Measurements from ENCODE around the gene PTBP1.

DNA sequence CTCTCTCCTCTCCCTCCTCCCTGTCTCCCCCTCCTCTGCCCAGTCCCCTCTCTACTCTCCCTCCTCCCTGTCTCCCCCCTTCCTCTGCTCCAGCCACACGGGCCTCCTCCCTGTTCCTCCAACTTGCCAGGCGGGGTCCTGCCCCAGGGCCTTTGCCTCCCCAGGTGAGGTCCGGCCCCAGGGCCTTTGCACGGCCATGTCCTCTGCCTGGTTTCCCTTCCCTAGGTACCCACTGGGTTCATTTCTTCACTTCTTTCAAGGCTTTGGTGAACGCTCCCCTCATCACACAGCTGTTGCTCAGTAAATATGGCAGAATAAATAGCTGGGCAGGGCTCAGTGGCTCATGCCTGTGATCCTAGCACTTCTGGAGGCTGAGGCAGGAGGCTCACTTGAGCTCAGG lies 25.2 kb upstream of the PTBP1 start:
- TF ChIP-seq ZBTB1 (CRISPR knock-in tag; IDR thresholded peaks at IDR 0.05; ENCODE audit: borderline replicate concordance): no peak
- no peak for TF ChIP-seq NBN (conservative IDR thresholded peaks at IDR 0.05)
- TF ChIP-seq, protein P1, sequence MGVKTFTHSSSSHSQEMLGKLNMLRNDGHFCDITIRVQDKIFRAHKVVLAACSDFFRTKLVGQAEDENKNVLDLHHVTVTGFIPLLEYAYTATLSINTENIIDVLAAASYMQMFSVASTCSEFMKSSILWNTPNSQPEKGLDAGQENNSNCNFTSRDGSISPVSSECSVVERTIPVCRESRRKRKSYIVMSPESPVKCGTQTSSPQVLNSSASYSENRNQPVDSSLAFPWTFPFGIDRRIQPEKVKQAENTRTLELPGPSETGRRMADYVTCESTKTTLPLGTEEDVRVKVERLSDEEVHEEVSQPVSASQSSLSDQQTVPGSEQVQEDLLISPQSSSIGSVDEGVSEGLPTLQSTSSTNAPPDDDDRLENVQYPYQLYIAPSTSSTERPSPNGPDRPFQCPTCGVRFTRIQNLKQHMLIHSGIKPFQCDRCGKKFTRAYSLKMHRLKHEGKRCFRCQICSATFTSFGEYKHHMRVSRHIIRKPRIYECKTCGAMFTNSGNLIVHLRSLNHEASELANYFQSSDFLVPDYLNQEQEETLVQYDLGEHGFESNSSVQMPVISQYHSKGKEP (CRISPR knock-in tag; IDR thresholded peaks at IDR 0.05): no peak
- no peak for TF ChIP-seq KAT8 (CRISPR knock-in tag; IDR thresholded peaks at IDR 0.05)
- no peak for TF ChIP-seq ZFP41 (CRISPR knock-in tag; IDR thresholded peaks at IDR 0.05; ENCODE audit: borderline replicate concordance)
- TF ChIP-seq, protein P2, sequence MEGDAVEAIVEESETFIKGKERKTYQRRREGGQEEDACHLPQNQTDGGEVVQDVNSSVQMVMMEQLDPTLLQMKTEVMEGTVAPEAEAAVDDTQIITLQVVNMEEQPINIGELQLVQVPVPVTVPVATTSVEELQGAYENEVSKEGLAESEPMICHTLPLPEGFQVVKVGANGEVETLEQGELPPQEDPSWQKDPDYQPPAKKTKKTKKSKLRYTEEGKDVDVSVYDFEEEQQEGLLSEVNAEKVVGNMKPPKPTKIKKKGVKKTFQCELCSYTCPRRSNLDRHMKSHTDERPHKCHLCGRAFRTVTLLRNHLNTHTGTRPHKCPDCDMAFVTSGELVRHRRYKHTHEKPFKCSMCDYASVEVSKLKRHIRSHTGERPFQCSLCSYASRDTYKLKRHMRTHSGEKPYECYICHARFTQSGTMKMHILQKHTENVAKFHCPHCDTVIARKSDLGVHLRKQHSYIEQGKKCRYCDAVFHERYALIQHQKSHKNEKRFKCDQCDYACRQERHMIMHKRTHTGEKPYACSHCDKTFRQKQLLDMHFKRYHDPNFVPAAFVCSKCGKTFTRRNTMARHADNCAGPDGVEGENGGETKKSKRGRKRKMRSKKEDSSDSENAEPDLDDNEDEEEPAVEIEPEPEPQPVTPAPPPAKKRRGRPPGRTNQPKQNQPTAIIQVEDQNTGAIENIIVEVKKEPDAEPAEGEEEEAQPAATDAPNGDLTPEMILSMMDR (CRISPR knock-in tag; IDR thresholded peaks at IDR 0.05): no peak
- no peak for TF ChIP-seq JUN (CRISPR knock-in tag; IDR thresholded peaks at IDR 0.05)
